Hepatocyte (in vitro differentiated cells): ENCODE data around the gene PPP2R2B.

Experiments
- EZH2 ChIP-seq: fragments of 200-600 bp; sonication (generic); IDR thresholded peaks from 2 replicates; pipeline ENCODE4 v1.6.1; 2016; ENCODE audit warnings: antibody characterized with exemption, mild to moderate bottlenecking, borderline replicate concordance
- TF ChIP-seq, protein P1 (sequence below): fragments of 200-600 bp; sonication (generic); IDR thresholded peaks from 2 replicates; pipeline ENCODE4 v1.5.1; 2016; ENCODE audit warnings: antibody characterized with exemption, mild to moderate bottlenecking; ENCODE audit not compliant: poor library complexity

DNA sequence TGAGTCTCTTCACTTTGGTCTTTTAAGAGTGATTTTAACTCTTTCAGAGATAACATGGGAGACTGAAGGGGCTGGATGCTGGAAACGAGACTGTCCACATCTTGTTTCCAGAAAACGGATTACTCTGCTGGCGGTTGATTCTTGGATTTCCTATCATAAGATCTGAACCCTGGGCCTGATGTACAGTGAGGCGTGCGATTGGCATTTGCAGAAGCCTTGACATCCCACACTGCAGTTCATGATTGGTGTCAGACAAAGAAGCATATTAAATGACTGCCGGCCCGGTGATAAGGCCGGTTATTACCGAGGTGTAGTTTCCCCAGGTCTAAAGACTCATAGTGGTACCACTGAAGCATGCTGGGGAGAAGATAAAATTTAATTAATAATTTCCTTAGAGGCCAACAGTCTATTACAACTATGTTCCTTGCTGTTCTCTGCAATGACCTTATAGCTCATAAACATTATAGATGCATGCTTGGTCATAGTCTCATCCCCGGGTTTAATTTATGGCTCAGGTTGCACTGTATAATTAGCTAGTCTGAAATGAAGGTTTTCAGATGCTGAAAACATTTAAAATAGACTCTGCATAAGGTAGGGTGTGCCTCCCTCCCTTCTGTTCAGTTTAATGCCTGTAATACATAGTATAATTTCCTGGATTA, 99.2 kb downstream of the PPP2R2B start:
- TF ChIP-seq, protein P1, sequence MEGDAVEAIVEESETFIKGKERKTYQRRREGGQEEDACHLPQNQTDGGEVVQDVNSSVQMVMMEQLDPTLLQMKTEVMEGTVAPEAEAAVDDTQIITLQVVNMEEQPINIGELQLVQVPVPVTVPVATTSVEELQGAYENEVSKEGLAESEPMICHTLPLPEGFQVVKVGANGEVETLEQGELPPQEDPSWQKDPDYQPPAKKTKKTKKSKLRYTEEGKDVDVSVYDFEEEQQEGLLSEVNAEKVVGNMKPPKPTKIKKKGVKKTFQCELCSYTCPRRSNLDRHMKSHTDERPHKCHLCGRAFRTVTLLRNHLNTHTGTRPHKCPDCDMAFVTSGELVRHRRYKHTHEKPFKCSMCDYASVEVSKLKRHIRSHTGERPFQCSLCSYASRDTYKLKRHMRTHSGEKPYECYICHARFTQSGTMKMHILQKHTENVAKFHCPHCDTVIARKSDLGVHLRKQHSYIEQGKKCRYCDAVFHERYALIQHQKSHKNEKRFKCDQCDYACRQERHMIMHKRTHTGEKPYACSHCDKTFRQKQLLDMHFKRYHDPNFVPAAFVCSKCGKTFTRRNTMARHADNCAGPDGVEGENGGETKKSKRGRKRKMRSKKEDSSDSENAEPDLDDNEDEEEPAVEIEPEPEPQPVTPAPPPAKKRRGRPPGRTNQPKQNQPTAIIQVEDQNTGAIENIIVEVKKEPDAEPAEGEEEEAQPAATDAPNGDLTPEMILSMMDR, result no peak
- TF ChIP-seq EZH2, result no peak
